MM.1S (cell line): ENCODE results near the gene SYTL3.
"Not testable (repeated sequence)": the region's sequence is repeated elsewhere in the genome, so short reads cannot be mapped to it uniquely, and the experiment has no call there.

Source experiments
- DNase-seq: peaks from one replicate; pipeline ENCODE4 v3.0.0-alpha.2; 2015
- H2AFZ ChIP-seq: fragments of 300-600 bp; sonication (generic); 2 replicates; pipeline ENCODE4 v1.6.0; 2016; ENCODE audit warnings: antibody characterized with exemption, low read length
- H3F3A ChIP-seq: fragments of 300-600 bp; sonication (generic); 2 replicates; pipeline ENCODE4 v1.6.1; 2016; ENCODE audit warnings: mild to moderate bottlenecking, antibody characterized with exemption, low read length, moderate library complexity, mixed read lengths; ENCODE audit not compliant: insufficient read depth
- H3K27ac ChIP-seq: fragments of 300-600 bp; sonication (generic); 2 replicates; pipeline ENCODE4 v1.5.1; 2016; ENCODE audit warnings: mild to moderate bottlenecking, low read length
- H3K27me3 ChIP-seq: fragments of 300-600 bp; sonication (generic); replicated peaks from 2 replicates; pipeline ENCODE4 v1.6.0; 2016; ENCODE audit warnings: low read length; ENCODE audit not compliant: insufficient read depth
- H3K36me3 ChIP-seq: fragments of 300-600 bp; sonication (generic); replicated peaks from 2 replicates; pipeline ENCODE4 v1.6.1; 2016; ENCODE audit warnings: mild to moderate bottlenecking, low read length, mixed read lengths; ENCODE audit not compliant: insufficient read depth
- H3K4me1 ChIP-seq: fragments of 300-600 bp; sonication (generic); 2 replicates; pipeline ENCODE4 v1.6.1; 2016; ENCODE audit warnings: low read length, mixed read lengths
- H3K4me2 ChIP-seq: fragments of 300-600 bp; sonication (generic); 2 replicates; pipeline ENCODE4 v1.6.0; 2016; ENCODE audit warnings: low read depth, low read length
- H3K4me3 ChIP-seq: fragments of 300-600 bp; sonication (generic); 2 replicates; pipeline ENCODE4 v1.5.1; 2016; ENCODE audit warnings: low read length, mixed read lengths
- H3K79me2 ChIP-seq: fragments of 300-600 bp; sonication (generic); 2 replicates; pipeline ENCODE4 v1.6.1; 2016; ENCODE audit warnings: mixed run types, low read length, mixed read lengths
- H3K9ac ChIP-seq: fragments of 300-600 bp; sonication (generic); 2 replicates; pipeline ENCODE4 v1.6.1; 2016; ENCODE audit warnings: low read length, mixed read lengths
- H3K9me2 ChIP-seq: fragments of 300-600 bp; sonication (generic); replicated peaks from 2 replicates; pipeline ENCODE4 v1.6.1; 2016; ENCODE audit warnings: mild to moderate bottlenecking, low read length, mixed read lengths; ENCODE audit not compliant: insufficient read depth
- H3K9me3 ChIP-seq: fragments of 300-600 bp; sonication (generic); replicated peaks from 2 replicates; pipeline ENCODE4 v1.6.1; 2016; ENCODE audit warnings: mild to moderate bottlenecking, low read length, mixed read lengths; ENCODE audit not compliant: insufficient read depth
- H4K20me1 ChIP-seq: fragments of 300-600 bp; sonication (generic); 2 replicates; pipeline ENCODE4 v1.6.1; 2016; ENCODE audit warnings: mild to moderate bottlenecking, low read length, moderate library complexity, mixed read lengths; ENCODE audit not compliant: insufficient read depth
- EZH2 ChIP-seq: fragments of 300-600 bp; sonication (generic); optimal IDR thresholded peaks from 2 replicates; pipeline ENCODE3; 2017; ENCODE audit warnings: low read depth, mild to moderate bottlenecking, antibody characterized with exemption, low read length, mixed read lengths
- EZH2phosphoT487 ChIP-seq: fragments of 300-600 bp; sonication (generic); IDR thresholded peaks from 2 replicates; pipeline ENCODE4 v1.6.1; 2018; ENCODE audit warnings: antibody characterized with exemption, low read length
- TF ChIP-seq, protein P1 (sequence below): fragments of 300-600 bp; sonication (generic); IDR thresholded peaks from 2 replicates; pipeline ENCODE4 v1.5.1; 2016; ENCODE audit warnings: antibody characterized with exemption, low read length, mixed read lengths

Gene SYTL3

DNA sequence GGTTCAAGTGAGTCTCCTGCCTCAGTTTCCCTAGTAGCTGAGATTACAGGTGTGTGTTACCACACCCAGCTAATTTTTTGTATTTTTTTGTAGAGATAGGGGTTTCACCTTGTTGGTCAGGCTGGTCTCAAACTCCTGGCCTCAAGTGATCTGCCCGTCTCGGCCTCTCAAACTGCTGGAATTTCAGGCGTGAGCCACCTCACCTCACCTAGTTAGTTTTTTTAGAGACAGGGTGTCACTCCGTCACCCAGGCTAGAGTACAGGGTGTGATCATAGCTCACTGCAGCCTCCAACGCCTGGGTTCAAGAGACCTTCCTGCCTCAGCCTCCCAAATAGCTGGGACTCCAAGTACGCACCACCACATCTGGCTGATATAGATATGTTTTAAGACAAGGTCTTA is 22.9 kb downstream of the SYTL3 start:
- H3K4me2 ChIP-seq: no peak overlapping the region
- no peaks in the 10 kb centered on the region for H3K9me3 ChIP-seq
- H4K20me1 ChIP-seq: no peaks in the 10 kb centered on the region
- no peak overlapping the region for H3K27ac ChIP-seq
- H2AFZ ChIP-seq: no peak overlapping the region
- no peaks in the 10 kb centered on the region for H3K36me3 ChIP-seq
- no peaks in the 10 kb centered on the region for H3K4me1 ChIP-seq
- H3F3A ChIP-seq: no peaks in the 10 kb centered on the region
- TF ChIP-seq EZH2phosphoT487 (no peak), EZH2 (no peak)
- TF ChIP-seq, protein P1, sequence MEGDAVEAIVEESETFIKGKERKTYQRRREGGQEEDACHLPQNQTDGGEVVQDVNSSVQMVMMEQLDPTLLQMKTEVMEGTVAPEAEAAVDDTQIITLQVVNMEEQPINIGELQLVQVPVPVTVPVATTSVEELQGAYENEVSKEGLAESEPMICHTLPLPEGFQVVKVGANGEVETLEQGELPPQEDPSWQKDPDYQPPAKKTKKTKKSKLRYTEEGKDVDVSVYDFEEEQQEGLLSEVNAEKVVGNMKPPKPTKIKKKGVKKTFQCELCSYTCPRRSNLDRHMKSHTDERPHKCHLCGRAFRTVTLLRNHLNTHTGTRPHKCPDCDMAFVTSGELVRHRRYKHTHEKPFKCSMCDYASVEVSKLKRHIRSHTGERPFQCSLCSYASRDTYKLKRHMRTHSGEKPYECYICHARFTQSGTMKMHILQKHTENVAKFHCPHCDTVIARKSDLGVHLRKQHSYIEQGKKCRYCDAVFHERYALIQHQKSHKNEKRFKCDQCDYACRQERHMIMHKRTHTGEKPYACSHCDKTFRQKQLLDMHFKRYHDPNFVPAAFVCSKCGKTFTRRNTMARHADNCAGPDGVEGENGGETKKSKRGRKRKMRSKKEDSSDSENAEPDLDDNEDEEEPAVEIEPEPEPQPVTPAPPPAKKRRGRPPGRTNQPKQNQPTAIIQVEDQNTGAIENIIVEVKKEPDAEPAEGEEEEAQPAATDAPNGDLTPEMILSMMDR: no peak
- no peaks in the 10 kb centered on the region for H3K9me2 ChIP-seq
- no peak overlapping the region for H3K9ac ChIP-seq
- H3K27me3 ChIP-seq: no peaks in the 10 kb centered on the region
- H3K4me3 ChIP-seq: no peak overlapping the region
- no peaks in the 10 kb centered on the region for H3K79me2 ChIP-seq
- no peak for DNase-seq

DNA sequence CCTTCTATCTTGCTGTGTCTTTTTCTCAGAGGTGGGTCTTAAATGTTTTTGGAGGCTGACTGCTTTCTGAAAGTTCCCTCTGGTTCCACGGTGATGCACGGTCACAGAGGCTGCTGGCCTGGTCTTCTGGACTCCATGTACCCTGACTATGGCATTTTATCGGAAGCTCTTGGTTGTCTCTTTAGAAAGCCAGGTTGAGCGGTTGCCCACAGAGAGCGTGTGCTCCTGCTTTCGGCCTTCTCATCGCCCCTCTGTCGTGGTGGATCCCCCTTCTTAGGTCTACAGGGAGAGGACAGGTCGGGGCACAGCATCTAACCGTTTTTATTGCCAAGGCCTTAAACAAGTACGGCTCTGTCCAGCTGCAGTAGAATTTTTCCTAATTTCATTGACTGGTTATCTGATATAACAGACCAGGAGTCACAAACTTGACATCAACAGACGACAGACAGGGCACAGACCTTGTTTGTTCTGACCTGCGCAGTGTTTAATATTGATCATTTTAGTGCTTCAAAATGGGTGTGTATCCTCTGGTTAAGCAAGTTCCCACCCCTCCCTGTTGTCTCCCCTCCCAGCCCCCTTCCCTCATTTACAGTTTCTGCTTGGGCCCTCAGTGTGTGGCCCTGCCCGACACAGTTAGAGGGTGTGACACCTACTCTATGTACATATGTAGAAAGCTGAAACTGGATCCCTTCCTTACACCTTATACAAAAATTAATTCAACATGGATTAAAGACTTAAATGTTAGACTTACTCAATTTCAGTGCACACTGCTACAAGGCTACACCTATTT is 24.7 kb downstream of the SYTL3 start:
- Histone ChIP-seq H4K20me1 (no peaks in the 10 kb centered on the region), H3K9ac (no peak overlapping the region), H3K27me3 (no peaks in the 10 kb centered on the region), H2AFZ (no peak overlapping the region), H3K79me2 (no peaks in the 10 kb centered on the region), H3F3A (no peaks in the 10 kb centered on the region), H3K9me2 (no peaks in the 10 kb centered on the region), H3K36me3 (no peaks in the 10 kb centered on the region), H3K27ac (no peak overlapping the region), H3K4me2 (no peak overlapping the region), H3K9me3 (no peaks in the 10 kb centered on the region), H3K4me3 (no peak overlapping the region), H3K4me1 (no peaks in the 10 kb centered on the region)
- TF ChIP-seq, protein P1: no peak
- TF ChIP-seq EZH2 (no peak), EZH2phosphoT487 (no peak)
- no peak for DNase-seq

DNA sequence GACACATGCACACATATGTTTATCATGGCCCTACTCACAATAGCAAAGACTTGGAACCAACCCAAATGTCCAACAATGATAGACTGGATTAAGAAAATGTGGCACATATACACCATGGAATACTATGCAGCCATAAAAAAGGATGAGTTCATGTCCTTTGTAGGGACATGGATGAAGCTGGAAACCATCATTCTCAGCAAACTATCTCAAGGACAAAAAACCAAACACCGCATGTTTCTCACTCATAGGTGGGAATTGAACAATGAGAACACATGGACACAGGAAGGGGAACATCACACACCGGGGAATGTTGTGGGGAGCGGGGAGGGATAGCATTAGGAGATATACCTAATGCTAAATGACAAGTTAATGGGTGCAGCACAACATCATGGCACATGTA is 27.2 kb downstream of the SYTL3 start:
- H3K4me3 ChIP-seq, H3K4me2 ChIP-seq, H3K79me2 ChIP-seq, H3K27ac ChIP-seq, H3K9me3 ChIP-seq, H3K9ac ChIP-seq, H3K36me3 ChIP-seq, DNase-seq, H2AFZ ChIP-seq, H4K20me1 ChIP-seq, H3K4me1 ChIP-seq, H3K9me2 ChIP-seq, H3K27me3 ChIP-seq, H3F3A ChIP-seq: not testable (repeated sequence)

DNA sequence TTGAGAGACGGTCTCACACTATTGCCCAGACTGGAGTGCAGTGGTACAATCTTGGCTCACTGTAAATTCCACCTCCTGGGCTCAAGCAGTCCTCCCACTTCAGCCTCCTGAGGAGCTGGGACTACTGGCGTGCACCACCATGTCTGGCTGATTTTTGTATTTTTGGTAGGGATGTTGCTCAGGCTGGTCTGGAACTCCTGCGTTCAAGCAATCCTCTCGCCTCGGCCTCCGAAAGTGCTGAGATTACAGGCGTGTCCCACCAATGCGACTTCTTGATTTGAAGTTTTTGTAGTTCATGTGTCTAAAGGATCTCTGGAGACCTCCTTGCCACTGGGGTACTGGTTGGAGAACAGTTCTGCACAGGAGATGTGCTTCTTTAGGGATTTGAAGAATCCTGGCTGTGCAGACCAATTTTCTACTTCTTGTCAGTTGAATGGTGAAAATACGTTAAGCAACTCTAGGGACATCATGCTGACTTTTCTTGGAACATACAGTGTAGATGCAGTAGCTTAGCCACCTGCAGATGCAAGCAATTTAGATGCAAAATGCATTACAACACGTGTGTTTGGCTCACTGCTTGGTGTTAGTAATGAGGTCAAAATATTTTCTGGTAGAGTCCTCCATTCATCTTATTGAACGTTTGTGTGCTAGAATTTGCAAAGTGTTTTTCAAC is 28.2 kb downstream of the SYTL3 start:
- H3K36me3 ChIP-seq: no peaks in the 10 kb centered on the region
- no peak for DNase-seq
- TF ChIP-seq EZH2 (no peak), EZH2phosphoT487 (no peak)
- TF ChIP-seq, protein P1: no peak
- H3K9me2 ChIP-seq: no peaks in the 10 kb centered on the region
- no peak overlapping the region for H3K9ac ChIP-seq
- no peak overlapping the region for H3K4me3 ChIP-seq
- H3K9me3 ChIP-seq: no peaks in the 10 kb centered on the region
- no peak overlapping the region for H3K27ac ChIP-seq
- no peaks in the 10 kb centered on the region for H3K27me3 ChIP-seq
- H3K4me2 ChIP-seq: no peak overlapping the region
- no peaks in the 10 kb centered on the region for H3F3A ChIP-seq
- H4K20me1 ChIP-seq: no peaks in the 10 kb centered on the region
- H2AFZ ChIP-seq: no peak overlapping the region
- H3K79me2 ChIP-seq: no peaks in the 10 kb centered on the region
- H3K4me1 ChIP-seq: no peaks in the 10 kb centered on the region
